Keratinocyte (primary cell): Measurements from ENCODE around the gene CACFD1. TPM values are rescaled to one million over a fixed set of nuclear protein-coding genes. Genes with fewer than 3 reads are reported as not detected.

Source experiments
- DNase-seq: peaks from one replicate; pipeline ENCODE4 v3.0.0-alpha.2; 2011; ENCODE audit warnings: low read depth, missing footprints, low spot score
- FAIRE-seq: peaks from 2 replicates; lab custom pipeline; 2011; peaks lifted over from hg19 to GRCh38; lab: Jason Lieb, UNC
- H2AFZ ChIP-seq: 2 replicates; pipeline ENCODE4 v1.6.0; 2012; ENCODE audit warnings: low read length, control low read depth, inconsistent platforms; ENCODE audit not compliant: control insufficient read depth
- H3K27ac ChIP-seq: 2 replicates; pipeline ENCODE4 v1.5.1; 2011; ENCODE audit warnings: low read length; ENCODE audit not compliant: control insufficient read depth, insufficient read depth
- H3K27me3 ChIP-seq: 3 replicates; pipeline ENCODE4 v1.6.0; 2011; ENCODE audit warnings: low read length; ENCODE audit not compliant: control insufficient read depth, insufficient read depth; ENCODE audit errors: extremely low read depth
- H3K36me3 ChIP-seq, 2 experiments: 2 replicates in 1 of 2; 3 replicates in 1 of 2; pipeline ENCODE4 v1.5.1; 2011; ENCODE audit warnings: low read length in 2 of 2, mild to moderate bottlenecking in 1 of 2; ENCODE audit not compliant: control insufficient read depth in 2 of 2, insufficient read depth in 2 of 2; ENCODE audit errors: extremely low read depth in 1 of 2
- H3K4me1 ChIP-seq: 3 replicates; pipeline ENCODE4 v1.5.1; 2011; ENCODE audit warnings: low read length; ENCODE audit not compliant: control insufficient read depth, insufficient read depth; ENCODE audit errors: extremely low read depth
- H3K4me2 ChIP-seq: 3 replicates; pipeline ENCODE4 v1.6.0; 2011; ENCODE audit warnings: low read depth, low read length; ENCODE audit not compliant: control insufficient read depth, insufficient read depth; ENCODE audit errors: extremely low read depth
- H3K4me3 ChIP-seq, 3 experiments: fragments of 200-600 bp in 1 of 3; sonication (generic) in 1 of 3; 2 replicates in 2 of 3; 3 replicates in 1 of 3; pipeline ENCODE4 v1.5.1; 2011 to 2016; ENCODE audit warnings: low read length in 3 of 3, mild to moderate bottlenecking in 3 of 3, control low read depth in 2 of 3, inconsistent platforms in 1 of 3, low read depth in 1 of 3, mixed read lengths in 1 of 3, mixed run types in 1 of 3, moderate library complexity in 1 of 3; ENCODE audit not compliant: control insufficient read depth in 2 of 3, insufficient read depth in 2 of 3; ENCODE audit errors: extremely low read depth in 1 of 3
- H3K79me2 ChIP-seq: 2 replicates; pipeline ENCODE4 v1.6.0; 2012; ENCODE audit warnings: low read length; ENCODE audit not compliant: control insufficient read depth, insufficient read depth
- H3K9ac ChIP-seq: 3 replicates; pipeline ENCODE4 v1.6.0; 2011; ENCODE audit warnings: low read length; ENCODE audit not compliant: control insufficient read depth, insufficient read depth; ENCODE audit errors: extremely low read depth
- H3K9me1 ChIP-seq: 3 replicates; pipeline ENCODE4 v1.6.0; 2011; ENCODE audit warnings: low read length; ENCODE audit not compliant: control insufficient read depth, insufficient read depth; ENCODE audit errors: extremely low read depth
- H3K9me3 ChIP-seq: 2 replicates; pipeline ENCODE4 v1.5.1; 2012; ENCODE audit warnings: low read depth, low read length; ENCODE audit not compliant: control insufficient read depth
- H4K20me1 ChIP-seq: 3 replicates; pipeline ENCODE4 v1.6.0; 2011; ENCODE audit warnings: low read length; ENCODE audit not compliant: control insufficient read depth, insufficient read depth; ENCODE audit errors: extremely low read depth
- CTCF ChIP-seq, 3 experiments: IDR thresholded peaks in 1 of 3; conservative IDR thresholded peaks in 1 of 3; optimal IDR thresholded peaks in 1 of 3; 2 replicates in 2 of 3; 3 replicates in 1 of 3; pipeline versions ENCODE3 to v1.5.1; 2011; ENCODE audit warnings: low read length in 3 of 3, mild to moderate bottlenecking in 3 of 3, moderate library complexity in 2 of 3, control low read depth in 1 of 3, inconsistent platforms in 1 of 3; ENCODE audit not compliant: insufficient read depth in 2 of 3; ENCODE audit errors: extremely low read depth in 1 of 3
- EZH2 ChIP-seq: IDR thresholded peaks from one replicate; pipeline ENCODE4 v1.6.1; 2012; ENCODE audit warnings: inconsistent platforms, mild to moderate bottlenecking, low read length, moderate library complexity
- dilution Hi-C: fragments of 300-500 bp; cut with MboI; formaldehyde crosslinking; loops from one replicate; pipeline ENCODE4 v1.7.0; 2020; ENCODE audit warnings: low sequenced_read_pairs; ENCODE audit not compliant: extremely low pct_ligation_motif_present
- polyA plus RNA-seq, 5 experiments: library from polyadenylated mRNA; depleted of rRNA in 3 of 5; stranded (reverse) in 3 of 5; stranded (forward) in 1 of 5; unstranded in 1 of 5; fragments of >200 nt; gene quantifications; 1 replicate in 1 of 5; 2 replicates in 3 of 5; 3 replicates in 1 of 5; pipeline versions ENCODE4 v1.2.1 to v1.2.3, GENCODE V29; 2011 to 2012; ENCODE audit warnings: missing spikeins in 2 of 5, low read depth in 1 of 5, low replicate concordance in 1 of 5

The CACFD1 gene
- polyA plus RNA-seq, 1 donor (not counting 4 experiments of a cell fraction or from before 2014, with no cell fraction given) = 3.4 TPM

DNA sequence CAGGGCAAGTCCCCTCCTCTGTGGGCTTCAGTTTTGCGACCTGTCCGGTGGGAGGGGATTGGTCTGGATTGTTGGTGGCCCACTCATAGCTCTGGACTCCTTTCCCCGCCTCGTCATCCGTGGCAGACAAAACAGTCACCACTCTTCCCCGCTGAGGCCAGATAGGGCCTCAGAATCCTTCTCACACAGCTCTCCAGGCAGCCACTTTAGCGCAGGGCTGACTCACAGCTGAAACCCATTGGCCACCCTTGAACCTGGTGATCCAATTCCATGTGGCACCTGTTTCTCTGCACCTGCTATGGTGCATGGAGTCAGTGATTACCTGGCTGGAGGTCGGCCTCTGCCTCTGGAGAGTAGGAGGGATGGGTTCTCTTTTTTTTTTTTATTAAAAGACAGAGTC, 15.8 kb upstream of the CACFD1 start:
- Histone ChIP-seq H4K20me1 (no peaks in the 10 kb centered on the region), H3K36me3 (no peaks in the 10 kb centered on the region), H3K4me3 (no peak overlapping the region), H3K9me1 (no peaks in the 10 kb centered on the region), H3K9ac (no peak overlapping the region), H3K4me1 (peaks cover 4% of the 10 kb centered on the region), H2AFZ (no peak overlapping the region), H3K27ac (no peak overlapping the region), H3K27me3 (peaks cover 14% of the 10 kb centered on the region), H3K4me2 (no peak overlapping the region), H3K9me3 (no peaks in the 10 kb centered on the region), H3K79me2 (no peaks in the 10 kb centered on the region)
- TF ChIP-seq CTCF (optimal IDR thresholded peaks at IDR 0.05 in 1 of 3, IDR thresholded peaks at IDR 0.05 in 1 of 3, conservative IDR thresholded peaks at IDR 0.05 in 1 of 3; ENCODE audit: extremely low read depth in 1 of 3, insufficient read depth in 2 of 3, low read length in 3 of 3) = no peak
- no peak for TF ChIP-seq EZH2
- no peak for DNase-seq
- dilution Hi-C loops = no loop called here
- FAIRE-seq = no peak

- H2AFZ ChIP-seq = no peak overlapping the region
- no peak overlapping the region for H3K4me2 ChIP-seq
- DNase-seq (no peak), FAIRE-seq (no peak)
- H4K20me1 ChIP-seq = no peaks in the 10 kb centered on the region
- H3K27me3 ChIP-seq = peaks cover 16% of the 10 kb centered on the region
- no peak overlapping the region for H3K27ac ChIP-seq
- H3K9me1 ChIP-seq = no peaks in the 10 kb centered on the region
- no peaks in the 10 kb centered on the region for H3K79me2 ChIP-seq
- no peaks in the 10 kb centered on the region for H3K36me3 ChIP-seq
- no peaks in the 10 kb centered on the region for H3K9me3 ChIP-seq
- no peak overlapping the region for H3K9ac ChIP-seq
- no peak for TF ChIP-seq CTCF (optimal IDR thresholded peaks at IDR 0.05 in 1 of 3, IDR thresholded peaks at IDR 0.05 in 1 of 3, conservative IDR thresholded peaks at IDR 0.05 in 1 of 3; ENCODE audit: extremely low read depth in 1 of 3, insufficient read depth in 2 of 3, low read length in 3 of 3)
- TF ChIP-seq EZH2 = no peak
- peaks cover 7% of the 10 kb centered on the region for H3K4me1 ChIP-seq
- dilution Hi-C loops = no loop called here
- H3K4me3 ChIP-seq = no peak overlapping the region
These were observed 14.3 kb upstream of the CACFD1 start for GRCh38 chr9:133445293-133445969.
